HL-60 (cell line): ENCODE results near the gene AMBP.

ENCODE experiments used
- DNase-seq, 2 experiments: peaks; one replicate each; pipeline ENCODE4 v3.0.0-alpha.2; 2010 to 2020; ENCODE audit warnings: low read depth in 1 of 2, low spot score in 1 of 2
- H3K27ac ChIP-seq: fragments of 250-450 bp; sonication (Bioruptor Pico); replicated peaks from 2 replicates; pipeline ENCODE4 v1.5.1; 2020; ENCODE audit warnings: mild to moderate bottlenecking, moderate library complexity
- H3K27me3 ChIP-seq: fragments of 250-450 bp; sonication (Bioruptor Pico); 2 replicates; pipeline ENCODE4 v1.5.1; 2021; ENCODE audit warnings: mild to moderate bottlenecking, moderate library complexity; ENCODE audit not compliant: insufficient read depth, poor library complexity, severe bottlenecking
- H3K4me3 ChIP-seq: replicated peaks from 2 replicates; pipeline ENCODE4 v1.5.1; 2011; ENCODE audit warnings: mild to moderate bottlenecking, control low read depth, low read length; ENCODE audit not compliant: insufficient read depth
- GABPA ChIP-seq: IDR thresholded peaks from 2 replicates; pipeline ENCODE4 v1.6.1; 2012; ENCODE audit warnings: low read depth
- POLR2AphosphoS5 ChIP-seq: IDR thresholded peaks from 2 replicates; pipeline ENCODE4 v1.6.1; 2012; ENCODE audit warnings: low read depth
- SPI1 ChIP-seq: IDR thresholded peaks from 2 replicates; pipeline ENCODE4 v1.6.1; 2012; ENCODE audit warnings: low read depth, mild to moderate bottlenecking, borderline replicate concordance
- TF ChIP-seq, protein P1 (sequence below): IDR thresholded peaks from 2 replicates; pipeline ENCODE4 v1.6.1; 2012; ENCODE audit warnings: low read depth; ENCODE audit not compliant: insufficient replicate concordance
- TF ChIP-seq, protein P2 (sequence below): IDR thresholded peaks from one replicate; pipeline ENCODE4 v1.5.1; 2011; ENCODE audit warnings: low read length, control low read depth, inconsistent platforms; ENCODE audit not compliant: insufficient read depth

The AMBP gene

DNA sequence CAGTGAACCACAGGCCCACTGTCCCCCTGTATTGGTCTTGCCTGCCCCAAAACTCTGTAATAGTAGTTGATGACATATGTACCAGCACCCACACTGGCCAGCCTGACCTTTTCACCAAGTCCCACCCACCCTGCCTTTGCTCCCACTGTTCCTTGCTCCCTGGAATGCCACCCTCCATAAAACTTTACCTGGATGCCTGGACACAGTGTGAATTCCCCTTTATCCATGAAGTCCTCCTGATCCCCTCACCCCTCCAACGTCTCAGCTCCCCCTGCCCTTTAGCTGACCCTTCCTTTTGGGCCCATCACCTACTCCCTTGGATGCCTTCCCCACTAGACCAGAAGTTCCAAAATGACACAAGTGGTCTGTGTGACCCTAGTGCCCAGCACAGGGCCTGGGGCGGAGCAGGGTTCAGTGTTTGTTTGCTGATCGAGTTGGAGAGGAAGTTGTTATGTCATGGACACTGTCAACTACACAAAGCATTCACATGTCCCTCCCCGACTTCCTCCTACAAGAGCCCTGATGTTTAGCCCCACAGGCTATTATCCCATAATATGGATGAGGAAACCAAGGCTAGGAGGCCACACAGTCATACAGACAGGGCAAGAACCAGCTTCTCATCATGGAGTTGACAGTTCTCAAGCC is 16.1 kb downstream of the AMBP start:
- TF ChIP-seq POLR2AphosphoS5 (no peak), SPI1 (no peak; the same call in 1 of the 2 replicates), GABPA (no peak)
- TF ChIP-seq, protein P1, sequence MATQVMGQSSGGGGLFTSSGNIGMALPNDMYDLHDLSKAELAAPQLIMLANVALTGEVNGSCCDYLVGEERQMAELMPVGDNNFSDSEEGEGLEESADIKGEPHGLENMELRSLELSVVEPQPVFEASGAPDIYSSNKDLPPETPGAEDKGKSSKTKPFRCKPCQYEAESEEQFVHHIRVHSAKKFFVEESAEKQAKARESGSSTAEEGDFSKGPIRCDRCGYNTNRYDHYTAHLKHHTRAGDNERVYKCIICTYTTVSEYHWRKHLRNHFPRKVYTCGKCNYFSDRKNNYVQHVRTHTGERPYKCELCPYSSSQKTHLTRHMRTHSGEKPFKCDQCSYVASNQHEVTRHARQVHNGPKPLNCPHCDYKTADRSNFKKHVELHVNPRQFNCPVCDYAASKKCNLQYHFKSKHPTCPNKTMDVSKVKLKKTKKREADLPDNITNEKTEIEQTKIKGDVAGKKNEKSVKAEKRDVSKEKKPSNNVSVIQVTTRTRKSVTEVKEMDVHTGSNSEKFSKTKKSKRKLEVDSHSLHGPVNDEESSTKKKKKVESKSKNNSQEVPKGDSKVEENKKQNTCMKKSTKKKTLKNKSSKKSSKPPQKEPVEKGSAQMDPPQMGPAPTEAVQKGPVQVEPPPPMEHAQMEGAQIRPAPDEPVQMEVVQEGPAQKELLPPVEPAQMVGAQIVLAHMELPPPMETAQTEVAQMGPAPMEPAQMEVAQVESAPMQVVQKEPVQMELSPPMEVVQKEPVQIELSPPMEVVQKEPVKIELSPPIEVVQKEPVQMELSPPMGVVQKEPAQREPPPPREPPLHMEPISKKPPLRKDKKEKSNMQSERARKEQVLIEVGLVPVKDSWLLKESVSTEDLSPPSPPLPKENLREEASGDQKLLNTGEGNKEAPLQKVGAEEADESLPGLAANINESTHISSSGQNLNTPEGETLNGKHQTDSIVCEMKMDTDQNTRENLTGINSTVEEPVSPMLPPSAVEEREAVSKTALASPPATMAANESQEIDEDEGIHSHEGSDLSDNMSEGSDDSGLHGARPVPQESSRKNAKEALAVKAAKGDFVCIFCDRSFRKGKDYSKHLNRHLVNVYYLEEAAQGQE = no peak
- TF ChIP-seq, protein P2, sequence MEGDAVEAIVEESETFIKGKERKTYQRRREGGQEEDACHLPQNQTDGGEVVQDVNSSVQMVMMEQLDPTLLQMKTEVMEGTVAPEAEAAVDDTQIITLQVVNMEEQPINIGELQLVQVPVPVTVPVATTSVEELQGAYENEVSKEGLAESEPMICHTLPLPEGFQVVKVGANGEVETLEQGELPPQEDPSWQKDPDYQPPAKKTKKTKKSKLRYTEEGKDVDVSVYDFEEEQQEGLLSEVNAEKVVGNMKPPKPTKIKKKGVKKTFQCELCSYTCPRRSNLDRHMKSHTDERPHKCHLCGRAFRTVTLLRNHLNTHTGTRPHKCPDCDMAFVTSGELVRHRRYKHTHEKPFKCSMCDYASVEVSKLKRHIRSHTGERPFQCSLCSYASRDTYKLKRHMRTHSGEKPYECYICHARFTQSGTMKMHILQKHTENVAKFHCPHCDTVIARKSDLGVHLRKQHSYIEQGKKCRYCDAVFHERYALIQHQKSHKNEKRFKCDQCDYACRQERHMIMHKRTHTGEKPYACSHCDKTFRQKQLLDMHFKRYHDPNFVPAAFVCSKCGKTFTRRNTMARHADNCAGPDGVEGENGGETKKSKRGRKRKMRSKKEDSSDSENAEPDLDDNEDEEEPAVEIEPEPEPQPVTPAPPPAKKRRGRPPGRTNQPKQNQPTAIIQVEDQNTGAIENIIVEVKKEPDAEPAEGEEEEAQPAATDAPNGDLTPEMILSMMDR = no peak

GRCh38 chr9:114061292-114061691 is 16.8 kb downstream of the AMBP start:
- no peak for DNase-seq

More for the DNA sequence above, 16.1 kb downstream of the AMBP start:
- DNase-seq = no peak
- Histone ChIP-seq H3K27ac (no peak overlapping the region), H3K4me3 (no peak overlapping the region), H3K27me3 (no peaks in the 10 kb centered on the region)

DNA sequence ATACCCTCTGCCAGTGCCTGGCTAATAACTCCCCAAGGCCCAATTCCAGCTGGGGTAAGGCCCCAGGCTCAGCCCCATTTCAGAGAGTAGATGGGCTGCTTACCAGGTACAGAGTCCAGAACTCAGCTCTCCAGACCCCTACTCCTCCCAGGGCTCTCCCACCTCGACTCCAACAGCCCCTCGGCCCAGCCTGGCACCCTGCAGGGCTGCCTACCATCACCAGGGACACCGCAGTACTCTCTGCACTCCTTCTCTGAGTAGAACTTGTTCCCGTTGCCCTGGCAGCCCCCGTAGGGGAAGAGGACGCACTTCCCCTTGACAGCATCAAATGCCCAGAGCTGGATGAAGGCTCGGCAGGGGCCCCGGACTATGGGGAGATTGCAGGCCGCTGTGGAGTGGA is 17.4 kb downstream of the AMBP start:
- no peak overlapping the region for H3K27ac ChIP-seq

More at GRCh38 chr9:114061292-114061691, 16.8 kb downstream of the AMBP start:
- TF ChIP-seq SPI1 (no peak), GABPA (no peak), POLR2AphosphoS5 (no peak)
- TF ChIP-seq, protein P2 = no peak
- TF ChIP-seq, protein P1 = no peak
- Histone ChIP-seq H3K4me3 (no peak overlapping the region), H3K27me3 (no peaks in the 10 kb centered on the region), H3K27ac (no peak overlapping the region)

More for the DNA sequence above, 17.4 kb downstream of the AMBP start:
- Histone ChIP-seq H3K4me3 (no peak overlapping the region), H3K27me3 (no peaks in the 10 kb centered on the region)
- TF ChIP-seq, protein P1 = no peak
- DNase-seq = no peak
